Activated CD8-positive, alpha-beta memory T cell treated with anti-CD3 and anti-CD28 coated beads, Interleukin-2, amount 50 U/mL, for 1 hour (primary cell): ENCODE data around the gene NEUROD2.
"Not testable (repeated sequence)": the region's sequence is repeated elsewhere in the genome, so short reads cannot be mapped to it uniquely, and the experiment has no call there.

Experiments
- DNase-seq: peaks from one replicate; pipeline ENCODE4 v3.0.0-alpha.2; 2020; ENCODE audit errors: extremely low read depth

Gene NEUROD2

DNA sequence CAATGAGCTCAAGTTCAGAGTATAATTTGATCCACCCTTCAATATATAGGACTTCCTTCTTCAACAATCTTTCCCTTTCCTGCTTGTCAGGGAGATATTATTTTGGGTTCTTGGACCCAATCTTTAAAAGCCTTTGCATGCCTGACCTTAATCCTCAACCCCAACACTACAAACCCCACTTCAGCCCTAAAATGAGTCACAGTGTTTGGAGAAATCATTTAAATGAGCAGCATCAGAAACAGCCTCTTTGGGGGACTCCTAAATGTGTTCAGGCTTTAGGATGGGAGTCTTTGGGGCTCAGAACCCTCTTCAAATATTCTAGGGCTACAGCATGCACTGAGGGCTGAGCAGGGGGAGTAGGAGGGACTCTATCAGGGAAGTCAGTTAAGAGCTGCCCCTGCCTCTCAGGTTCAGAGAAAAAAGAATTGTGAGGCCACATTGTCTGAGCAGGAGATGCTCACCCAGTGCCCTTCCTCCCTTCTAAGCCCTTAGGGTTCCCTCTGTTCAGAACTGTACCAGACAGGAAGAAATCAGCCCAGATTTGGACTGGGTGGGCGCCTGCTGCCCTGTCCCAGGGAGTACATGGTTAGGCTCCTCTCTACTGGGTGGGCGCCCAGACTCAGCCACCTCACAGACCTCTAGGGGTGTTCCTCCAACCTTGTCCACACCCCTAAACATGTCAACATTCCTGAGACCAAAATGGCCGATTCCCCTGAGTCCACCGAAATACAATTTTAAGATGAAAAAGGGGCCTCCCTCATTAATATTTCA, 5.0 kb downstream of the NEUROD2 start:
- no peak for DNase-seq

DNA sequence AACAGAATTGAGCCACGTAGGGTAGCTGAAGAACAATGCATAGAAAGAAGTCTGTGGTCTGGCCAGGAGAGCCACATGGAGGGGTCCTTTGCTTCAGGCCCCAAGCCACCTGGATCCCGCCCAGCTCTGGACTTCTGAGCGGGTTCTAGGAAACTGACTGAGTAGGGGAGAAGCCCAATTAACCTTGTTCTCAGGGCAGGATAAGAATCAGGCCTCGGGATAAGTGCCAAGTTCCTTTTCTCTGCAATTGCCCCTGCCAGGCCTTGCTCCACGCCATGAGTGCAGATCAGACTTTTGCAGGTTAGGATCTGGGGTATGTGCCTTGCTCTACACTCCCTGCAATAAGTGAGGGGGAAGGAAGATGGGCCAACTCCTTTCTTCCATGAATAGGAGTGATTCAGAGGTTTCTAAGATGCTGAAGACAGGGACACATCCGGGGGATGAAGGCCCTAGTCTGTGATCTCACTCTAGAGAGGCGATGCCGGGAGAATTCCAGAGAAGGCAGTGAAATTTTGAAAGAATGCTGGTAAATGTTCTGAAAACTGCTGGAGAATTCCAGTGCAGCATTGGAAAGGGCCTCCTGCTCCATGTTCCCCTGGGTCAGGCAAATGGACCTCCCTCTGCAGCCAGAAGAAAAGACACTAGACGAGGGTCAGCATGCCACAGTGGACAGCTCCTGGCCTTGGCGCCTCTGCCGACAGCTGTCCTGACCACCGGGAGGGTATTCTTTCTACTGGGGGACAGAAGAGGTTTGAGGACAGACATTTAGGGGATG, 5.8 kb downstream of the NEUROD2 start:
- no peak for DNase-seq

- DNase-seq, result no peak
These were observed 6.6 kb downstream of the NEUROD2 start for GRCh38 chr17:39600997-39601597.

DNA sequence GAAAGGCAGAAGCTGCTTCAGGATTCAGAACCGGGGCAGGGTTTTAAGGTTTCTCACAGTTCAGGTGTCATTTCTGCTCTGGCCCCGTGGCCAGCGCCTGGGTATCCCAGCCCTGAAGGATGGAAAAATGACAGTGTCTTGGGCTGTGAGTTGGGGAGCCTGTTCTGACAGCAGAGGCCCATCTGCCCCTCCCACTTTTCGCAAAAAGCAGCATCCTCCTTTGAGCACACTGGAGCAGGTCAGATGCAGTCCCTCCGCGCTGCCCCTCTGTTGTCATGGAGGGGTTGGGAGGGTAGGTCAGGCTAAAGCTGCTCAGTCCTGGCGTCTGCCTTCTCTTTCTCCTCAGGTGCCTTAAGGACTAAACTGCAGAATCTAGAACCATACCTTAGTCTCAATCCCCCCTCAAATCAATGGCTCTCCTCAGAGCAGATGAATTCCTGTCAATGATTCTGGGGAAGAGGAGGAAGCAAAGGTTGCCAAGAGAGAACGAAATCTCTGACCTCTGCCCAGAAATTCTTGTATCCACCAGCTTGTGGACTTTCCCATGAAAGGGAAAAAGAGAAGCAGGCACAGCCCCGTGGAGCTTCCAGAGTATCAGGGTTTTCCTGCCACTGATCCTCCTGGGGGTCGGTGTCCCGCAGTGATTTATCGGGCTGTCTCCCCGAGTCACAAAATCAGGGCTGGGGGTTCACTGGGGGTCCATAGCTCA, 7.3 kb downstream of the NEUROD2 start:
- no peak for DNase-seq

GRCh38 chr17:39599665-39600231, 8.0 kb downstream of the NEUROD2 start:
- DNase-seq, result no peak

GRCh38 chr17:39599004-39599664, 8.6 kb downstream of the NEUROD2 start:
- no peak for DNase-seq

DNA sequence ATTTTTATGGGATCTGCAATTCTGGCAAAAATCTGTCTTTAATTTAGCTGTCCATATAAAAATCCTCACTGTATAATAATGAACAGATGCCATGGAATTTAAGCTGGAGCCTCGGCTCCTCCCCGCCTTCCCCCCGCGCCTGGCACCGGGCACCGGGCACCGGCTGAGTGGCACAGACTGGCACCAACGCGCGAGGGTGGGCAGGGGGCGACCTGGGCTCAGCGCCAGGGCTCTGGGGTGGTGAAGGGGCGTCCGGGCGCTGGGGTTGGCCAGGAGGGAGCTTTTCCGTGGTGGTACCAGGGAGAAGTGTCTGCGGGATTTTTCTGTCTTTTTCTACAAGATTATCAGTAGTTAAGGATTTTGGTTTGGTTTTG, 9.1 kb downstream of the NEUROD2 start:
- DNase-seq, result no peak

DNA sequence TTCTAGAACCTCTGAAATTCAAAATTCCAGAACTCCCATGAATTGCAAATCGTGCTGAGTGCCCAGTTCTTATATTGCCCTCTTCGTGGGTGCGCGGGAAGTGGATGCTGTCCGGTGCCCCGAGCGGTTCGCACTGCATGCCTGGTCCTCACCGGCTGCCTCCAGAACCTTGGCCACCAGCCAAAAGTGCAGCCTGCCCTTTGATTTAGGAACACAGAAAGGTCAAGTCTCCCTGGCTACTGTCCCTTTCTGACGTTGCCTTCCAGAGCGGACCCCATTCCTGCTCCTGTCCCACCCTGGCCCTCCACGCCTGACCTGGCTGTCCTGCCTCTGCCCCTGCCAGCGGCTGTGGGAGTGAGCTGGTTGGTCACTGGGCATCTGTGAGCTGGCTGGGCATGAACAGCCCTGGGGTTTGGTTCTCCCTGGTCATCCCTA, 9.7 kb downstream of the NEUROD2 start:
- DNase-seq, result no peak

DNA sequence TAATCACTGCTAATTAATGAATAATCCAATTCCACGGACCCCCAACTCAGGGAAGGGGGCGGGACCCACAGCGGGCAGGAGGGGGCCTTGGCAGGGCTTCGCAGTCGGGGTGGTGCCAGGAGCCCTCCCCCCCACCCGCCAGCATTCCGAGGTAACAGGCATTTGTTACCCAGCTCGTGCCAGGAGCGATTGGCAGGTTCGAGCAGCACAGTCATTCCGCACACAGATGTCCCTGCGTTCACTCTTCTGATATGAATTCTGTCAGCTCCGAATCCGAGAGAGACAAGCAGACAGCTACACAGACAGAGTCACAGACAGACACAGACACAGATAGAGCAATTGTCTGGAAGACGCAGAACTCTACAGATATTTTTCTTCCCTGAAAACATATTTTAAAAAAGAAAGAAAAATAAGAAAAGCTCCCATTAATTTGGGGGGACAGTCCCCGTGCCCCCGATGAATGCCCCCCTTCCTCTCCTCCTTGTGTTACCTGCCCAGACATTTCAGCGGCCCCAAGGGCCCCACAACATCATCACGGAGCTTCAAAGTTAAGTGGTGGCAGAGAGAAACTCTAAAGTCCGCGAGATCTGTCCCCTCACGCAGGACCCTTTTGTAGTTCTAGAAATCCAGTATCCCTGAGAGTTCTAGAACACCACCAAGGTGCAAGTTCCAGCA, 10.2 kb downstream of the NEUROD2 start:
- DNase-seq, result no peak

GRCh38 chr17:39596543-39597267, 11.0 kb downstream of the NEUROD2 start:
- DNase-seq, result no peak

GRCh38 chr17:39595928-39596510, 11.7 kb downstream of the NEUROD2 start:
- no peak for DNase-seq

DNA sequence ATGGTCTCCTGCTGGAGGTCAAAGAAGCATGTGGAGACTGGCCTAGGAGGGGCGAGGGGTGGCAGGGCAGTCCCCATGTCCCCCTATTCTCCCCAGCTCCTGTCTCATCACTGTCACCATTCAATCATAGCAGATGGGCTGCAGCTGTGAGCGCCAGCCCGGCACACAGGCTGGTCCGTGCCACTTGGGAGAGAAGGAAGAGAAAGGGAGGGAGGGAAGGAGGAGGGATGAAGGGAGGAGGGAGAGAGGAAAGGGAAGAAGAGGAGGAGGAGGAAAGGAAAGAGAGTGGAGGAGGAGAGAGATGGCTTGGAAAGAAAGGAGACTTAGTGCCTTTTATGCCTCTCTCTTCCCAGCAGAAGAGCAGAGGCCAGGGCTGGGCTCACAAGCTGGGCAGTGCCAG, 12.4 kb downstream of the NEUROD2 start:
- no peak for DNase-seq

DNA sequence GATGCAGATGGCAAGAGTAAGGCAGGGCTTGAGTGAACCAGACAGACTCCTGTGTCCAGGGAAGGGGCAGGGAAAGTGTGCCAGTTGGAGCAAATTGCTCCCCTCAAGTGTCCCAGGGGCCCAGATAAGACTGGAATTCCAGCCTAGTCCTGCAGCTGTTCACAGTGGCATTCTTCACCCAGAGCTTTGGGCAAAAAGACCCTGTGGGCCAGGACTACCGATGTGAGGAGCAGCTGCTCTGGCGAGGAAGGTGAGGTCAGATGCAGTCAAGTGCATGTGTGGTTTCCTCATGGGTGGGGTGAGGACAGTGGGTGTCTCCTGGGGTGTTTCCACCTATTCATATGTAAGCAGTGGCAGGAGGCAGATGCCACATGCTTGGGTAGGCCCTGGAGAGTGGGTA, 14.3 kb downstream of the NEUROD2 start:
- no peak for DNase-seq

GRCh38 chr17:39591958-39592954, 15.5 kb downstream of the NEUROD2 start:
- no peak for DNase-seq

GRCh38 chr17:39590180-39590579, 17.5 kb downstream of the NEUROD2 start:
- not testable (repeated sequence) for DNase-seq

DNA sequence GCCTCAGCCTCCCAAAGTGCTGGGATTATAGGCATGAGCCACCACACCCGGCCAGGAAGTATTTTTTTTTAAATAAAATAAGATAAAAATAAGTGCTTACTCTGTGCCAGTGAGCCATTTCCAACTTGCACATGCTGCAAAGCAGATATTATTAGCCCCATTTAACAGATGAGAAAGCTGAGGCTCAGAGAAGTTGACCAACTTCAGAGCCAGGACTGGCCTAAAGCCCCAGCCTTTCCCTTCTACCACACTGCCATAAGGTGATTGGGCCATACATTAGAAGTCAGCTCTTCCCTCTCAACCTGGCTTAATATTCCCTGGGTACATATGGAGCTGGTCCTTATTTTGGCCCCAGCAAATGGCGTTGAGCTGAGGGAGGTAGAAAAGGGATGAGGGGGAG, 25.1 kb downstream of the NEUROD2 start:
- no peak for DNase-seq

DNA sequence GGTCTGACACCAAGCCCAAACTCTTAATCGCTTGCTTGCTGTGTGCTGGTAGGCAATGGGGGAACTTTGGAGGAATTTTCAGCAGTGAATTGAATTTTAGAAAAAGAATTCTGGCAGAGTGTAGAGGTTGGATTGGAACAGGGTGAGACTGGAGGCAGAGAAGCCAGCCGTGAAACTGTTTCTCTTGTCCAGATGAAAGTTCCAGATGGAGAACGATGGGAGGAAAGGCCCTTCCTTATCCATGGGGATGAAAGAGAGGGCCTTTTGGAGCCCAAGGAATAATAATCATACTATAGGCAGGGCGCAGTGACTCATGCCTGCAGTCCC, 26.0 kb downstream of the NEUROD2 start:
- no peak for DNase-seq

GRCh38 chr17:39581071-39581758, 26.5 kb downstream of the NEUROD2 start:
- no peak for DNase-seq
